ENCODE results near the gene PHACTR1.

Gene PHACTR1

DNA sequence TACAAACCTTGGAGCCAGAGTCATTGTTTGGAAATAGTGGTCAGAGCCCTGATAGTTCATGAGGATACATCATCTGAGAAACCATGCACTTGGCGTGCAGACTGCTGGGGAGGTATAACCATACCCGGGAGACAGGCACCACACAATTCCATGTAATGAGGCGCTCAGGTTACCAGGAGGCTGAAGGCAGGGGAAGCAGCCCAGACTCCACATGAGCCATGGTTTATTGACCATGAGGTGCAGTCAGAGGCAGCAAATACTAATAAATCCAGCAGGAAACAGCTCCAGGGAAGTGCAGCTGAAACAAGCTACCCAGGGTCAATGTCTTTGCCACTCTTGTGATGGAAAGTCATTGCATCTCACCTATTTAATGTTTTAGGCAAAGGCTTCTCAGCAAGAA lies 455.7 kb downstream of the PHACTR1 start:
- no peak for DNase-seq

- DNase-seq: no peak
These were observed 458.5 kb downstream of the PHACTR1 start for GRCh38 chr6:13175087-13175486.

- DNase-seq: no peak
These were observed 459.2 kb downstream of the PHACTR1 start for GRCh38 chr6:13175759-13176158.

GRCh38 chr6:13177664-13178063 lies 461.1 kb downstream of the PHACTR1 start:
- no peak for DNase-seq

- DNase-seq: no peak
These were observed 461.5 kb downstream of the PHACTR1 start for GRCh38 chr6:13178107-13178506.

DNA sequence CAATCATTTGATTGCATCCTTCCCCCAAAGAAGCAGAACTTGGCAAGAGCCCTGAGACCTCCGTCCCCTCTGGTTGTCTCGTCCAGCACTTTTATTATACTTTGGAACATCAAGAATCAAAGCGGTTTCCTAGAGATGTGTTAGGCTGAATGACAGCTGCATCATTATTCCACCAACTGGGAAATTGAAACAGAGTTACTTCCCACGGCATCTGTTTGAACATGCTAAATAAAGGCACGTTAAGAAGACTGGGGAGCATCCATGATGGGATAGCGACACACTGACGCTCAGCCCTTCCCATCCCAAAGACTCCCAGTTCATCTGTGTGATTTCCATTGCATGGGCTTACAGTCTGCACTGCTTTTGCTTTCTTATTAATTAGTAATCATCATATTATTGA lies 464.0 kb downstream of the PHACTR1 start:
- peak; percentile 63 for DNase-seq

GRCh38 chr6:13181393-13181792 lies 464.8 kb downstream of the PHACTR1 start:
- peak; percentile 73 for DNase-seq

GRCh38 chr6:13183415-13184088 lies 467.0 kb downstream of the PHACTR1 start:
- DNase-seq: no peak

DNA sequence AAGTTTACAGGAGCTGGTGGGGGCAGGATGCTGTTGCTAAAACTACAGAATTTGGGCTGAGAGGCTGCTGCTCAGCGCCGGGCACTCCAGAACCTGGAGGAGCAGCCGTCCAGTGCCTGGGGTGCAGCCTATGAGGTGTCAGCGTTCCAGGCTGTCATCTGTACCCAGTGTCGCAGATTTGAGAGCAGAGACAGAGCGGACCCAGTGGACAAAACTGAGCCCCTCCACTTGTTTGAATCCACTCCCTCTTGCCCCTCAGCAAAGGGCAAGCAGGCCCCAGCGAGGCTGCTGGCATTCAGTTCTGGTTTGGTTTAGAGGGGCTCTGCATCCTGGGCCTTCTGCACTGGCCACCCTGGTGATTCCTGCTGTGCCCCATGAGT lies 467.5 kb downstream of the PHACTR1 start:
- DNase-seq: no peak

GRCh38 chr6:13184547-13184946 lies 468.0 kb downstream of the PHACTR1 start:
- no peak for DNase-seq

DNA sequence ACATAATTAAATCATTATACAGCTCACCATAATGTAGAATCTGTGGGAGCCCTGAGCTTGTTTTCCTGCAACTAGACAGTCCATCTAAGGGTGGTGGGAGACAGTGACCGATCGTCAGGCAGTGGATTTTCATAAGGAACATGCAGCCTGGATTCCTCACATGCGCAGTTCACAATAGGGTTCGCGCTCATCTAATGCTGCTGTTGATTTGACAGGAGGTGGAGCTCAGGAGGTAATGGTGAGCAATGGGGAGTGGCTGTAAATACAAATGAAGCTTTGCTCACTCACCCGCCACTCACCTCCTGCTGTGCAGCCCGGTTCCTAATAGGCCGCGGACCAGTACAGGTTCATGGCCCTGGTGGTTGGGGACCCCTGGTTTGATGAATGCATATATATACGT lies 470.3 kb downstream of the PHACTR1 start:
- DNase-seq: no peak

DNA sequence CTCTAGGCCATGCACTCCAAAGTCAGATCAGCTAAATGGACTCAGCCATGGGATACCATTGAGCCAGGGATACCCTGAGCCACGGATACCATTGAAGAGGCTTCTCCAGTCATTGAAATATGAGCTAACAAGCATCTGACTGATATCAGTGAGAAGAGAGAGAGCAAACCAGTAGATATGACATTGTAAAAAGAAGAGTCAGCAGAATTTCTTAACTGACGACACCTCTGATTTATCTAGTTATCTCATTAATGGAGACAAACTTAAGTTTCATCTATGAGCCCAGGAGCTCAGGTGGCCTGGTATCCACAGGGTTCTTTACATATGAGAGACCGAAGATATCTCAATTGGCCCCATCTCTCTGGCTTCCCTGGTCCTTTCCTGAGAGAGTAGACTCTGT lies 471.1 kb downstream of the PHACTR1 start:
- peak; percentile 43 for DNase-seq

GRCh38 chr6:13188306-13188705 lies 471.7 kb downstream of the PHACTR1 start:
- peak; percentile 99 for DNase-seq

GRCh38 chr6:13189710-13190109 lies 473.1 kb downstream of the PHACTR1 start:
- DNase-seq: no peak

- no peak for DNase-seq
These were observed 473.8 kb downstream of the PHACTR1 start for GRCh38 chr6:13190376-13190775.

DNA sequence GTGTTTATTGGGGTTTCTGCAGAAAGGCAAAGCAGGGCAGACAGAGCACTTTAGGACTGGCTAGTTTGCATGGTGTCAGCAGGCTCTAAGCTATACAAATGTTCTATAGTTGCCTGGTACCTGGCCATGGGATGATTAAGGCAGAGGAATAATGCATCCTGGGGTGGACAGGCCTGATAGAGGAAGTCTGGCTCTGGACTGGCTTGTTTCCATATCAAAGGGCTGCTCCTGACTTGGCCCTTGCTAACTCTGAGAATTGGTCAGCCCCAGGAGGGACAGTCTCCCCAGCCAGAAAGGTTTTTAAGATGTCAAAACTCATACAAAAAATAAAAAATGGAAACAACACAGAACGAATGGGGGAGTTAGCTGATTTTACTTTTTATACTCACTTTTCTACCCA lies 474.9 kb downstream of the PHACTR1 start:
- no peak for DNase-seq

DNA sequence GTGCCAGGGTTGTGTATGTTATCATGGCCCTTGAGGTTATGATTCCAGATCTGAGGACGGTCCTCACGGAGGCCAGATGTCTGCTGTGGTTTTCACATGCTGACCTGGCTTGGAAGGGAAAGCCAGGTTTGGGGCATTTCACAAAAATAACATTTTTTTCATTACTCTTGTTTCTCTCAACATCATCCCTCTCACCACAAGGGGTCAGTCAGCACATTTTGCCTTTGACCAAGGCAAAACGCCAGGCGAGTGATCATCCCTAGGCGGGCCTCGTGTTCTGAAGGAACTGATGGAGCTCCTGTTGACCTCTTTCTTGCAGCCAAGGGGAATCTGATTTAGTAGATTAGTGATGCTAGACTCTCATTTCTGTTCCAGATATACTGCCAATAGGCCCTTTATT lies 478.3 kb downstream of the PHACTR1 start:
- no peak for DNase-seq

DNA sequence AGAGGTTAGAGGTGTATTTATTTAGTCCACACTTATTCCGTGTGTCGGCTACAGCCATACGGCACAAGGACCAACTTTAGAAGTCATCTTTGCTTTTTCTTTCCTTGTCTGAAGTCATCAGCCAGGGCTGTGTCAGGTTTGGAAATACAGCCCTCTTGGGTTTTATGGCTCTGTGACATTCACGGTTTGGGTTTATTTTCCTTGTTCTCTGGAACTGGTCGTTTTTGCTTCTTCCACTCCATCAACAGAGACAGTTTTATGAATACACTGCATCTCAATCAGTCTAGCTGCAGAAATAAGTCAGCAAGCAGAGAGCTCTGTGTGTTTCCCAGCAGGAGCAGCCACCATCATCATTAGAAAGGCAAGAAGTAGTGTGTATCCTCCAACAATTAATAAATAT lies 479.2 kb downstream of the PHACTR1 start:
- no peak for DNase-seq

- DNase-seq: no peak
These were observed 481.6 kb downstream of the PHACTR1 start for GRCh38 chr6:13198168-13198567.

DNA sequence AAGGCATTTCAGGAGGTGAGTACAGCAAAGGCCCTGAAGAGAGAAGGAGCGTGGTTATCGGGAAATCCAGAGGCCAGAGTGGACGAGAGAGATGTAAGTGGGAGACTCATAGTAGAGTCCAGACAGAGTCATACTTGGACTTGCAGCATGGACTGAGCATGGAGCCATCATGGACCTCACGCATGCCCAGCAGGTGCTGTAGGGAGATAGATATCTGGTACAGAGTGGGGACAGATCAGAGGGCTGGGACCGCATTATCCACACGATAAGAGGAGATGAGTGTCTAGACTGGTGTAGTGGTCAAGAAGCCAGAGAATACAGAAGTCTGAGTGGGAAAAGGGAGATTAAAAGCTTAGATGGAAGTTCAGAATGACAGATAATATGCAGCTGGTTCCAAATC lies 484.8 kb downstream of the PHACTR1 start:
- DNase-seq: no peak

- DNase-seq: no peak
These were observed 486.6 kb downstream of the PHACTR1 start for GRCh38 chr6:13203145-13203544.

- DNase-seq: no peak
These were observed 488.5 kb downstream of the PHACTR1 start for GRCh38 chr6:13205106-13205505.

GRCh38 chr6:13212096-13212495 lies 495.5 kb downstream of the PHACTR1 start:
- no peak for DNase-seq

- DNase-seq: no peak
These were observed 496.0 kb downstream of the PHACTR1 start for GRCh38 chr6:13212538-13212937.

GRCh38 chr6:13215390-13215789 lies 498.8 kb downstream of the PHACTR1 start:
- no peak for DNase-seq
